Measurements from ENCODE around the gene C8A. TPM values are rescaled to one million over a fixed set of nuclear protein-coding genes. Genes with fewer than 3 reads are reported as not detected.

Gene C8A
- total RNA-seq, 2 experiments from 2014 or later = not detected

GRCh38 chr1:56844545-56845136 lies 10.0 kb upstream of the C8A start:
- Histone ChIP-seq H3K36me3 (ENCODE audit: insufficient read depth, low read length) (no peaks in the 10 kb centered on the region), H3K27me3 (ENCODE audit: control insufficient read depth in 1 of 2, insufficient read depth in 2 of 2, low read length in 2 of 2) (peaks cover 0 to 2% of the 10 kb centered on the region in 2 experiments), H3K4me3 (ENCODE audit: low read length) (no peak overlapping the region), H3K27ac (ENCODE audit: low read depth in 1 of 2, low read length in 2 of 2) (no peak overlapping the region), H3K9me3 (ENCODE audit: control insufficient read depth in 1 of 2, insufficient read depth in 1 of 2, low read length in 2 of 2) (no peaks in the 10 kb centered on the region), H3K4me1 (ENCODE audit: insufficient read depth, low read length) (no peaks in the 10 kb centered on the region)
- ATAC-seq (ENCODE audit: poor library complexity) (no peak), DNase-seq (no peak)
- Mint-ChIP-seq H3K9me3 (no peaks in the 10 kb centered on the region), H3K27me3 (peaks cover 10% of the 10 kb centered on the region), H3K4me3 (no peak overlapping the region), H3K36me3 (ENCODE audit: low read depth) (no peaks in the 10 kb centered on the region), H3K4me1 (ENCODE audit: low read depth) (no peaks in the 10 kb centered on the region), H3K27ac (no peak overlapping the region)
- CTCF ChIA-PET = no interaction called here
- intact Hi-C loops (cut with DNase I, micrococcal nuclease) = no loop called here
- POLR2A ChIA-PET = no interaction called here
- TF ChIP-seq, protein P1, sequence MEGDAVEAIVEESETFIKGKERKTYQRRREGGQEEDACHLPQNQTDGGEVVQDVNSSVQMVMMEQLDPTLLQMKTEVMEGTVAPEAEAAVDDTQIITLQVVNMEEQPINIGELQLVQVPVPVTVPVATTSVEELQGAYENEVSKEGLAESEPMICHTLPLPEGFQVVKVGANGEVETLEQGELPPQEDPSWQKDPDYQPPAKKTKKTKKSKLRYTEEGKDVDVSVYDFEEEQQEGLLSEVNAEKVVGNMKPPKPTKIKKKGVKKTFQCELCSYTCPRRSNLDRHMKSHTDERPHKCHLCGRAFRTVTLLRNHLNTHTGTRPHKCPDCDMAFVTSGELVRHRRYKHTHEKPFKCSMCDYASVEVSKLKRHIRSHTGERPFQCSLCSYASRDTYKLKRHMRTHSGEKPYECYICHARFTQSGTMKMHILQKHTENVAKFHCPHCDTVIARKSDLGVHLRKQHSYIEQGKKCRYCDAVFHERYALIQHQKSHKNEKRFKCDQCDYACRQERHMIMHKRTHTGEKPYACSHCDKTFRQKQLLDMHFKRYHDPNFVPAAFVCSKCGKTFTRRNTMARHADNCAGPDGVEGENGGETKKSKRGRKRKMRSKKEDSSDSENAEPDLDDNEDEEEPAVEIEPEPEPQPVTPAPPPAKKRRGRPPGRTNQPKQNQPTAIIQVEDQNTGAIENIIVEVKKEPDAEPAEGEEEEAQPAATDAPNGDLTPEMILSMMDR (IDR thresholded peaks at IDR 0.05) = no peak

DNA sequence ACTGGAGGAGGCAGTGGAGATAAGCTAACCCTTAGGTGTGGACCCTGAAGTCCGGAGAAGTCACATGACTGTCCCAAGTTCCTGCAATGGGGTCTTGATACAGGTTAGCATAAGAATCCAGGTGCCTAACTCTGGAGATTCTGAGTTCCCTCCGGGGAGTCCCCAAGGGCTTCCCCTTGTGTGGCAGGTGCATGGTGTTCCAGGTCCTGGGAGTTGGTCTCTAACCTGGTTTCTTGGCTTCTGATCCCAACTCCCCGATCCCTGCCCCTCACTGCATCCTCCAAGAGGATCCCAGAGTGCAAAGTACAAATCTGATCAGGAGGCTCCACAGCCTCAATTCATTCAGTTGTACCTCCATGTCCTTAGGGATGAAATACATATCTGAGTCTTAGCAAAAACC lies 9.3 kb upstream of the C8A start:
- H3K27ac ChIP-seq (ENCODE audit: low read depth in 1 of 2, low read length in 2 of 2) = no peak overlapping the region
- Mint-ChIP-seq H3K36me3 (ENCODE audit: low read depth) (no peaks in the 10 kb centered on the region), H3K9me3 (no peaks in the 10 kb centered on the region), H3K27ac (no peak overlapping the region), H3K27me3 (peaks cover 10% of the 10 kb centered on the region), H3K4me1 (ENCODE audit: low read depth) (no peaks in the 10 kb centered on the region), H3K4me3 (no peak overlapping the region)
- ATAC-seq (ENCODE audit: poor library complexity) = no peak
- H3K36me3 ChIP-seq (ENCODE audit: insufficient read depth, low read length) = no peaks in the 10 kb centered on the region
- TF ChIP-seq, protein P1 (IDR thresholded peaks at IDR 0.05) = no peak
- peaks cover 0 to 2% of the 10 kb centered on the region in 2 experiments for H3K27me3 ChIP-seq (ENCODE audit: control insufficient read depth in 1 of 2, insufficient read depth in 2 of 2, low read length in 2 of 2)
- CTCF ChIA-PET = no interaction called here
- no peak overlapping the region for H3K4me3 ChIP-seq (ENCODE audit: low read length)
- DNase-seq = no peak
- H3K4me1 ChIP-seq (ENCODE audit: insufficient read depth, low read length) = no peaks in the 10 kb centered on the region
- intact Hi-C loops (cut with DNase I, micrococcal nuclease) = no loop called here
- POLR2A ChIA-PET = no interaction called here
- H3K9me3 ChIP-seq (ENCODE audit: control insufficient read depth in 1 of 2, insufficient read depth in 1 of 2, low read length in 2 of 2) = no peaks in the 10 kb centered on the region

DNA sequence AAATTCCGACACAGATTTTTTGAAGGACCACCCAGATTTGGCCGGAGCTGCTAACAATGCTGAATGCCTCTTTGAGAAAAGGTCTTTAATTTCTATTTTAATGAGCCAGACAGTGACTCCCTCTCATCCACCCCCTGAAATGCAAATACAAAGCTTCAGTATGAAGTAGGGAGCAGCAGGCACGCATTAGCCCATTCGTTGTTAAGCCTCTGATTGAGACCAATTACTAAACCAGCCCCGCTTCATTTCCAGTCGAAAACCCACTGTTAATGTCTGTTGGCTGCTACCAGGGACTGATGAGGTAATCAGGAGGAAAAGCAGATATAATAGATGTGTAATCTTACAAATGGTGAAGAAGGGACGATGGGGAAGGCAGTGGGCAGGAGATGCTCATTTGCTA lies 4.8 kb upstream of the C8A start:
- ATAC-seq (ENCODE audit: poor library complexity) (no peak), DNase-seq (no peak)
- intact Hi-C loops (cut with DNase I, micrococcal nuclease) = no loop called here
- no peaks in the 10 kb centered on the region for H3K36me3 ChIP-seq (ENCODE audit: insufficient read depth, low read length)
- Mint-ChIP-seq H3K36me3 (ENCODE audit: low read depth) (no peaks in the 10 kb centered on the region), H3K4me1 (ENCODE audit: low read depth) (no peaks in the 10 kb centered on the region), H3K27ac (no peak overlapping the region), H3K9me3 (no peaks in the 10 kb centered on the region), H3K4me3 (no peak overlapping the region), H3K27me3 (peaks cover 23% of the 10 kb centered on the region)
- no peak overlapping the region for H3K27ac ChIP-seq (ENCODE audit: low read depth in 1 of 2, low read length in 2 of 2)
- no peaks in the 10 kb centered on the region for H3K9me3 ChIP-seq (ENCODE audit: control insufficient read depth in 1 of 2, insufficient read depth in 1 of 2, low read length in 2 of 2)
- POLR2A ChIA-PET = no interaction called here
- CTCF ChIA-PET = no interaction called here
- TF ChIP-seq, protein P1 (IDR thresholded peaks at IDR 0.05) = no peak
- H3K4me1 ChIP-seq (ENCODE audit: insufficient read depth, low read length) = no peaks in the 10 kb centered on the region
- no peak overlapping the region for H3K4me3 ChIP-seq (ENCODE audit: low read length)
- H3K27me3 ChIP-seq (ENCODE audit: control insufficient read depth in 1 of 2, insufficient read depth in 2 of 2, low read length in 2 of 2) = no peaks in the 10 kb centered on the region

Measured in CD4-positive, alpha-beta T cell (primary cell).